ENCODE measurements around the gene PPP4R4. TPM values are rescaled to one million over a fixed set of nuclear protein-coding genes. Genes with fewer than 3 reads are reported as not detected.
"Not testable (repeated sequence)": the region's sequence is repeated elsewhere in the genome, so short reads cannot be mapped to it uniquely, and the experiment has no call there.

PPP4R4 gene
- total RNA-seq, 1 experiment from 2014 or later, result not detected

DNA sequence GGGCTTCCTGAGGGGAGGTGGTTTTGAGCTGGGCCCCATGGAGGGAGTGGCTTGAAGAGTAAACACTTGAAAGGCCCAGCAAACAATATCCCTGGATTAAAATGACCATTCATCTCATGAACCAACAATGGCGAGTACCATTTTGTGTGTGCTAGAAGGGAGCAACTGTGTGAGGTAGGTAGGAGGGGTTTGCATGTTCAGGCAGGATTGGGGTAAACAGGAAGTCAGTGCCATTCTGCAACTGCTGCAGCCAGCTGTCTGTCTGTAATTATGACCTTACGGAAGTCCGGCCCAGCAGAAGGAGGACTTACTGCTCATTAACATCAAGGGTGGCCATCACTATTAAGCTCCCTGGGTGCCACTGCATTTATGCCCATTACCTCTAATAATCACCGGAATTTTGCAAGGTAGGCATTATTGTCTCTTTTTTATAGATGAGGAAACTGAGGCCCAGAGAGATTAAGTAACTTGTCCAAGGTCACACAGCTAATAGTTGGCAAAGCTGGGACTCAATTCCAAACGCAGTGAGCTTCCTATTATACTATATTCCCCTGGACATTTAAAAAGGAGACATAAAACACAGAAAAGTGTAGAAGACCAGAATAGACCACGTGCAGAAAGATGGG, 28.1 kb upstream of the PPP4R4 start:
- no peaks in the 10 kb centered on the region for H3K9me3 ChIP-seq (ENCODE audit: insufficient read depth, low read depth)
- H3K9me2 ChIP-seq (ENCODE audit: insufficient read depth), result no peaks in the 10 kb centered on the region
- ChIA-PET CTCF (no interaction called here), POLR2A (ENCODE audit: unreplicated experiment) (no interaction called here)
- no peak overlapping the region for H3K4me3 ChIP-seq
- no peak for DNase-seq
- no peaks in the 10 kb centered on the region for H4K20me1 ChIP-seq (ENCODE audit: insufficient read depth)
- no peaks in the 10 kb centered on the region for H3K36me3 ChIP-seq (ENCODE audit: low read depth)
- BruUV-seq (replicated peaks), result no TSS peak
- intact Hi-C loops (cut with micrococcal nuclease; ENCODE audit: unreplicated experiment), result no loop called here
- H2AFZ ChIP-seq, result no peak overlapping the region
- H3K27ac ChIP-seq, result no peak overlapping the region
- H3K79me2 ChIP-seq (ENCODE audit: low read depth), result no peaks in the 10 kb centered on the region
- TF ChIP-seq CTCF (conservative IDR thresholded peaks at IDR 0.05) (no peak), EZH2 (IDR thresholded peaks at IDR 0.05; ENCODE audit: low read depth) (no peak)
- H3K4me1 ChIP-seq (replicated peaks; ENCODE audit: insufficient read depth), result no peaks in the 10 kb centered on the region
- no peaks in the 10 kb centered on the region for H3F3A ChIP-seq (ENCODE audit: insufficient read depth, low read depth)
- H3K27me3 ChIP-seq (ENCODE audit: insufficient read depth, low read depth), result peaks cover 5% of the 10 kb centered on the region; the same call in 1 of the 2 replicates
- H3K4me2 ChIP-seq, result no peak overlapping the region

DNA sequence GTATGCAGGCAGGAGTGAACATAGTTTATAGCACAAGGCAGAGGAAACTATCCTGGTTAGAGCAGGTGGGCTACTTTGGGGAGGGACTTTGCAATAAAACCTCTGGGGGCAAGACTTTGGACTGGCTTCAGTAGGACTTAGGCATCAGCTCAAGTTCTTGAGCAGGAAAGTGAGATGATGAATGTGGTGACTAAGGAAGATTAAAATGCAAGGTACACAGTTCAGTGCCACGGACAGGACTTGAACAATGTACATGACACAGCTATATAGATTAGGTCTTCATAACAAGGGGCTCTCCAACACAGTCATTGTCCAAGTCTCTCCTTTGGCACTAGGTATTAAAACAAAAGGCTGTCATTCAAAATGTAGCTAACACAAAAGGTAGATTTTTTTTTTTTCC, 21.4 kb upstream of the PPP4R4 start:
- intact Hi-C loops (cut with micrococcal nuclease; ENCODE audit: unreplicated experiment), result no loop called here
- Histone ChIP-seq H2AFZ (no peak overlapping the region), H4K20me1 (ENCODE audit: insufficient read depth) (no peaks in the 10 kb centered on the region), H3K9me3 (ENCODE audit: insufficient read depth, low read depth) (no peaks in the 10 kb centered on the region), H3K79me2 (ENCODE audit: low read depth) (no peaks in the 10 kb centered on the region), H3K36me3 (ENCODE audit: low read depth) (no peaks in the 10 kb centered on the region), H3K27me3 (ENCODE audit: insufficient read depth, low read depth) (peaks cover 5% of the 10 kb centered on the region; the same call in 1 of the 2 replicates), H3K4me2 (no peak overlapping the region), H3K4me3 (no peak overlapping the region), H3K27ac (no peak overlapping the region), H3K9me2 (ENCODE audit: insufficient read depth) (no peaks in the 10 kb centered on the region), H3K4me1 (replicated peaks; ENCODE audit: insufficient read depth) (no peaks in the 10 kb centered on the region), H3F3A (ENCODE audit: insufficient read depth, low read depth) (no peaks in the 10 kb centered on the region)
- ChIA-PET CTCF (no interaction called here), POLR2A (ENCODE audit: unreplicated experiment) (no interaction called here)
- no peak for DNase-seq
- no peak for TF ChIP-seq EZH2 (IDR thresholded peaks at IDR 0.05; ENCODE audit: low read depth)
- no peak for TF ChIP-seq CTCF (conservative IDR thresholded peaks at IDR 0.05)
- no TSS peak for BruUV-seq (replicated peaks)

- no peaks in the 10 kb centered on the region for H3K4me1 ChIP-seq (replicated peaks; ENCODE audit: insufficient read depth)
- DNase-seq, result no peak
- H3K9me3 ChIP-seq (ENCODE audit: insufficient read depth, low read depth), result no peaks in the 10 kb centered on the region
- H2AFZ ChIP-seq, result no peak overlapping the region
- no peaks in the 10 kb centered on the region for H4K20me1 ChIP-seq (ENCODE audit: insufficient read depth)
- no peak overlapping the region for H3K4me2 ChIP-seq
- ChIA-PET CTCF (no interaction called here), POLR2A (ENCODE audit: unreplicated experiment) (no interaction called here)
- no peaks in the 10 kb centered on the region for H3K79me2 ChIP-seq (ENCODE audit: low read depth)
- no TSS peak for BruUV-seq (replicated peaks)
- peaks cover 5% of the 10 kb centered on the region; the same call in 1 of the 2 replicates for H3K27me3 ChIP-seq (ENCODE audit: insufficient read depth, low read depth)
- no peaks in the 10 kb centered on the region for H3K36me3 ChIP-seq (ENCODE audit: low read depth)
- H3K27ac ChIP-seq, result no peak overlapping the region
- TF ChIP-seq CTCF (conservative IDR thresholded peaks at IDR 0.05), result no peak
- intact Hi-C loops (cut with micrococcal nuclease; ENCODE audit: unreplicated experiment), result no loop called here
- H3K4me3 ChIP-seq, result no peak overlapping the region
- no peaks in the 10 kb centered on the region for H3F3A ChIP-seq (ENCODE audit: insufficient read depth, low read depth)
- no peaks in the 10 kb centered on the region for H3K9me2 ChIP-seq (ENCODE audit: insufficient read depth)
These were observed 20.3 kb upstream of the PPP4R4 start for GRCh38 chr14:94153750-94154342.

DNA sequence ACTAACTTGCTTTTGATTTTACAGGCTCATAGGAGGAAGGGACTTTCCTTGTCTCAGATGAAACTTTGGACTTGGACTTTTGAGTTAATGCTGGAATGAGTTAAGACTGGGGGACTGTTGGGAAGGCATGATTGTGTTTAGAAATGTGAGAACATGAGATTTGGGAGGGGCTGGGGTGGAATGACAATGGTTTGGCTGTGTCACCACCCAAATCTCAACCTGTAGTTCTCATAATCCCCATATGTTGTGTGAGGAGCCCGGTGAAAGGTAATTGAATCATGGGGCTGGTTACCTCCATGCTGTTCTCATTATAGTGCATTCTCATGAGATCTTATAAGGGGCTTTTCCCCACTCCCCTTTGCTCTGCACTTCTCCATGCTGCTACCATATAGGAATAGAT, 18.0 kb upstream of the PPP4R4 start:
- H3K9me2 ChIP-seq (ENCODE audit: insufficient read depth); H3K27ac ChIP-seq; BruUV-seq (replicated peaks); H3K79me2 ChIP-seq (ENCODE audit: low read depth); H3K9me3 ChIP-seq (ENCODE audit: insufficient read depth, low read depth); H3K36me3 ChIP-seq (ENCODE audit: low read depth); H4K20me1 ChIP-seq (ENCODE audit: insufficient read depth); CTCF ChIA-PET; H3K4me3 ChIP-seq; H3K27me3 ChIP-seq (ENCODE audit: insufficient read depth, low read depth); H2AFZ ChIP-seq; H3K4me2 ChIP-seq; intact Hi-C loops (cut with micrococcal nuclease; ENCODE audit: unreplicated experiment); DNase-seq; H3F3A ChIP-seq (ENCODE audit: insufficient read depth, low read depth); POLR2A ChIA-PET (ENCODE audit: unreplicated experiment); H3K4me1 ChIP-seq (replicated peaks; ENCODE audit: insufficient read depth): not testable (repeated sequence)

Measured in PC-9 (cell line).